ENCODE measurements around the gene TMEM185A. TPM values are rescaled to one million over a fixed set of nuclear protein-coding genes. Genes with fewer than 3 reads are reported as not detected.
"Not testable (repeated sequence)": the region's sequence is repeated elsewhere in the genome, so short reads cannot be mapped to it uniquely, and the experiment has no call there.

Gene TMEM185A
- total and polyA plus RNA-seq, 2 experiments from 2014 or later: 14.7 to 15.3 TPM

DNA sequence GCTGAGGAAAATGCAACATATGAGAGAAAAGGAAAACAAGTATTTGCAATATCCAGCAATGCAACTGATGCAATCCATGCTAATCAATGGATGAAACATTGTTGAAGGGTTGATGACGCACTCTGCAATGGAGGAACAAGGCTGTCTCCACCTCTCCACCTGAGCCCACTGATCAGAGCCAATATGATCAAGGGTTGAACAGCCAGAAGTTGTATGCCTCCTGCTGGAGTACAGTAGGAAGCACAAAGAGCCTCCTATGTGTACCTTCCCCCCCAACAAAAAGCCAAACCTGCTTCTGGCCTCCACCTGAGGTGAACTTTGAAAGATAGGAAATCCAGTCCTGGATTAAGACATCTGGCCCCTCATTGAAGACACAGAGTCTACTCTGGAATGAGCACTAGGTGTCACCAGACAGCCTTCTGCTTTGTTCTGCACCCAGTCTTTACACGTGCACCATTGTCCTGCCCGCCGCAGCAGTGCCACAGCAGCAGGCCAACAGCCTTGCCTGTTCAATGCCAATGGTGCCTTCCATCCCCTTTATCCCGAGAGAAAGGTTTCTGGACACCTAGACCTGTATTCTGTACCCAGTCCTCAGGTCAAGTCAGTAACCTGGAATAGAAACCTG lies 24.8 kb upstream of the TMEM185A start:
- no CpG with 5 or more reads among the region's 5 CpGs for WGBS, 2 experiments (ENCODE audit: low coverage in 1 of 2, low lambda C conversion rate in 2 of 2, missing lambda C conversion rate in 2 of 2)
- H4K20me1 ChIP-seq (ENCODE audit: insufficient read depth); H2AFZ ChIP-seq; H3F3A ChIP-seq (ENCODE audit: insufficient read depth); H3K9me2 ChIP-seq (ENCODE audit: insufficient read depth); H3K27me3 ChIP-seq (replicated peaks; ENCODE audit: insufficient read depth); in situ Hi-C loops (cut with MboI); DNase-seq; H3K79me2 ChIP-seq (ENCODE audit: insufficient read depth); H3K9ac ChIP-seq; H3K4me2 ChIP-seq (ENCODE audit: unreplicated experiment); H3K36me3 ChIP-seq (ENCODE audit: low read depth); H3K9me3 ChIP-seq (ENCODE audit: low read depth); H3K27ac ChIP-seq; H3K4me3 ChIP-seq; H3K4me1 ChIP-seq (ENCODE audit: insufficient read depth): not testable (repeated sequence)

DNA sequence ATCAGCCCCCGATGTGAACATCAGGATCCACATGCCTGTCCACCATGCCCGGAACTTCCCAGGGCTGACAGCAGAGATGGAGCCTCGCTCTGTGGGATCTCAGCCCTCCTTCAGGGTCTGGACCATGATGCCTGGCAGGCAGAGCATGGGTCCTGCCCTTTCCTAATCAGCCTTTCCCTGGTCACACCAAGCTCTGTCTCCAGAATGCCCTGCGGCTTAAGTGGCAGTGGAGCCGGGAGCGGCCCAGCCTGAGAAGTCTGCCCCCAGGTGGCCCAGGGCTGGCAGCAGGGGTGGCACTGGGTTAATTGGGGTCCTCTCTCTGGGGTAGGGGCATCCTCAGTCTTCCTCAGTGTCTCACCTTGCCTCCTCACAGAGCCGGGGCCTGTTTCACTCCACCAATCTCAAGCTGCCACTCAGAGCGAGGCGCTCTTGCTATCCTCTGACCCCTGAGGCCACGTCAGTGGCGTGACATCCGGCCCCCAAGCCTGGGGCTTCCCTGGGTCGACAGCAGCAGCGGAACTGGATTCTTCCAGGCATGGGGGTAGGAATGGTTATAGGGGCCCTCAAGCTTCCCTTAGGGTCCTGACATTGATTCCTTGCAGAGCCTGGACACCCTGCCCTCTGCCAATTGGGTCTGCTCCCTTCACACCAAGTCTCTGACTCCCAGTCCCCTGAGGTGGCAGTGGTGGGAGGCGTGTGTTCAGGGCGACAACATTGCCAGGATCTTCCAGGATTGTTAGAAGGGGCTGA lies 20.8 kb upstream of the TMEM185A start:
- Histone ChIP-seq H3K4me2 (ENCODE audit: unreplicated experiment) (no peak overlapping the region), H3K9ac (no peak overlapping the region), H3K4me1 (ENCODE audit: insufficient read depth) (no peaks in the 10 kb centered on the region), H3K9me3 (ENCODE audit: low read depth) (no peaks in the 10 kb centered on the region), H3K9me2 (ENCODE audit: insufficient read depth) (no peaks in the 10 kb centered on the region), H4K20me1 (ENCODE audit: insufficient read depth) (no peaks in the 10 kb centered on the region), H3K36me3 (ENCODE audit: low read depth) (no peaks in the 10 kb centered on the region), H2AFZ (no peak overlapping the region), H3K27ac (no peak overlapping the region), H3K27me3 (replicated peaks; ENCODE audit: insufficient read depth) (no peaks in the 10 kb centered on the region), H3K4me3 (no peak overlapping the region), H3K79me2 (ENCODE audit: insufficient read depth) (no peaks in the 10 kb centered on the region), H3F3A (ENCODE audit: insufficient read depth) (no peaks in the 10 kb centered on the region)
- in situ Hi-C loops (cut with MboI): no loop called here
- no peak for DNase-seq
- no peak for TF ChIP-seq EZH2phosphoT487 (IDR thresholded peaks at IDR 0.05; ENCODE audit: insufficient read depth, low read depth)
- no peak for TF ChIP-seq EZH2 (IDR thresholded peaks at IDR 0.05; ENCODE audit: insufficient read depth, poor library complexity, severe bottlenecking)
- WGBS, 2 experiments (ENCODE audit: low coverage in 1 of 2, low lambda C conversion rate in 2 of 2, missing lambda C conversion rate in 2 of 2): 61 to 65% methylated on average over 9 to 13 of the region's 16 CpGs

GRCh38 chrX:149650162-149650561 lies 18.6 kb upstream of the TMEM185A start:
- Histone ChIP-seq H2AFZ (no peak overlapping the region), H3K4me2 (ENCODE audit: unreplicated experiment) (no peak overlapping the region), H3K9me3 (ENCODE audit: low read depth) (no peaks in the 10 kb centered on the region), H3K9me2 (ENCODE audit: insufficient read depth) (no peaks in the 10 kb centered on the region), H4K20me1 (ENCODE audit: insufficient read depth) (no peaks in the 10 kb centered on the region), H3K27me3 (replicated peaks; ENCODE audit: insufficient read depth) (no peaks in the 10 kb centered on the region), H3K4me3 (no peak overlapping the region), H3K79me2 (ENCODE audit: insufficient read depth) (no peaks in the 10 kb centered on the region), H3K9ac (no peak overlapping the region), H3F3A (ENCODE audit: insufficient read depth) (no peaks in the 10 kb centered on the region), H3K27ac (no peak overlapping the region), H3K4me1 (ENCODE audit: insufficient read depth) (no peaks in the 10 kb centered on the region), H3K36me3 (ENCODE audit: low read depth) (no peaks in the 10 kb centered on the region)
- DNase-seq: no peak
- no peak for TF ChIP-seq EZH2phosphoT487 (IDR thresholded peaks at IDR 0.05; ENCODE audit: insufficient read depth, low read depth)
- no peak for TF ChIP-seq EZH2 (IDR thresholded peaks at IDR 0.05; ENCODE audit: insufficient read depth, poor library complexity, severe bottlenecking)
- 65 to 69% methylated on average over 4 to 5 of the region's 5 CpGs for WGBS, 2 experiments (ENCODE audit: low coverage in 1 of 2, low lambda C conversion rate in 2 of 2, missing lambda C conversion rate in 2 of 2)
- in situ Hi-C loops (cut with MboI): no loop called here

DNA sequence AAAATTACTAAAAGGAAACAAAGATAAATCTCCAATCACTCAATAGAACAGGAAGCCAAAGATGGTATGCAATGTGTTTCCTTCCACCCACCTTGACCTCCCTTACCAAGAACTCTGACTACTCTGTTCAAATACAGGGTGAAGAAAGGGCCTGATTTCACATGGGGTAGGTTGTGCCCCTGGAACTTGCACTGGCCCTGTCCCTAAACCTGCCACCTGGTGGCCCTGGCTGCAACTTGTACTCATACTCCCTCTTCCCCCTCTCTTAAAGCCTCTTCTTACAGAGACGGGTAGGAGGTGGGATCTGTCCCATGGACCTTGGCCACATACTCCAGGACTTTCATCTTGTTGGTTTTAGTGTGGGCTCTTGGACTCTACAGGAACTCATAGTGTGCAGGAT lies 17.3 kb upstream of the TMEM185A start:
- DNase-seq: no peak
- Histone ChIP-seq H3K79me2 (ENCODE audit: insufficient read depth) (no peaks in the 10 kb centered on the region), H2AFZ (no peak overlapping the region), H3K9me2 (ENCODE audit: insufficient read depth) (no peaks in the 10 kb centered on the region), H3K4me2 (ENCODE audit: unreplicated experiment) (no peak overlapping the region), H3K4me3 (no peak overlapping the region), H3K9me3 (ENCODE audit: low read depth) (no peaks in the 10 kb centered on the region), H4K20me1 (ENCODE audit: insufficient read depth) (no peaks in the 10 kb centered on the region), H3K9ac (no peak overlapping the region), H3K4me1 (ENCODE audit: insufficient read depth) (no peaks in the 10 kb centered on the region), H3F3A (ENCODE audit: insufficient read depth) (no peaks in the 10 kb centered on the region), H3K27me3 (replicated peaks; ENCODE audit: insufficient read depth) (no peaks in the 10 kb centered on the region), H3K36me3 (ENCODE audit: low read depth) (no peaks in the 10 kb centered on the region), H3K27ac (no peak overlapping the region)
- 70% methylated on average over 1 of the region's 1 CpG; no CpG with 5 or more reads in 1 of the 2 experiments for WGBS, 2 experiments (ENCODE audit: low coverage in 1 of 2, low lambda C conversion rate in 2 of 2, missing lambda C conversion rate in 2 of 2)
- TF ChIP-seq EZH2 (IDR thresholded peaks at IDR 0.05; ENCODE audit: insufficient read depth, poor library complexity, severe bottlenecking) (no peak), EZH2phosphoT487 (IDR thresholded peaks at IDR 0.05; ENCODE audit: insufficient read depth, low read depth) (no peak)
- in situ Hi-C loops (cut with MboI): no loop called here

Measured in GM23248 (cell line).